A673 (cell line): ENCODE results near the gene SOWAHD.

Experiments used
- CTCF ChIP-seq: fragments of 300-800, 200-600 bp; sonication (generic); conservative IDR thresholded peaks from 2 replicates; pipeline ENCODE4 v1.5.1; 2017; ENCODE audit warnings: low read depth, mild to moderate bottlenecking, antibody characterized with exemption, low read length, moderate library complexity, mixed read lengths
- EZH2 ChIP-seq: fragments of 200-600 bp; sonication (generic); IDR thresholded peaks from 2 replicates; pipeline ENCODE4 v1.6.1; 2017; ENCODE audit warnings: borderline replicate concordance, low read depth, mild to moderate bottlenecking, mixed read lengths, antibody characterized with exemption, low read length; ENCODE audit not compliant: poor library complexity, severe bottlenecking

- no peak for TF ChIP-seq CTCF
- TF ChIP-seq EZH2: no peak
These were observed 24.6 kb downstream of the SOWAHD start for GRCh38 chrX:119783026-119783425.
